ENCODE results near the gene RPL21.

The RPL21 gene

DNA sequence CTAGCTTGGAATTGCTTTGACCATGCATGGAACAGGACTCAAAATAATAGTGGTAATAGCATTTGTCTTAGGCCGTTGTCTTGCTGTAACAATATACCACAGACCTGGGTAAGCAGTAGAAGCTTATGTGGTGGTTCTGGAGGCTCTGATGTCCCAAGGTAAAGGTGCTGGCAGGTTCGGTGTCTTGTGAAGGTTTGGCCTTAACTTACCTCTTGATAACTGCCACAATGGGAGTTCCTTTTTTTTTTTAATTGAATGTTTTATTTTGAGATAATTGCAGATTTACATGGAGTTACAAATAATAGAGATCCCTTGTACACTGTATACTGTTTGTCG, 5.8 kb downstream of the RPL21 start:
- DNase-seq (ENCODE audit: extremely low spot score): no peak
- TF ChIP-seq, protein P1, sequence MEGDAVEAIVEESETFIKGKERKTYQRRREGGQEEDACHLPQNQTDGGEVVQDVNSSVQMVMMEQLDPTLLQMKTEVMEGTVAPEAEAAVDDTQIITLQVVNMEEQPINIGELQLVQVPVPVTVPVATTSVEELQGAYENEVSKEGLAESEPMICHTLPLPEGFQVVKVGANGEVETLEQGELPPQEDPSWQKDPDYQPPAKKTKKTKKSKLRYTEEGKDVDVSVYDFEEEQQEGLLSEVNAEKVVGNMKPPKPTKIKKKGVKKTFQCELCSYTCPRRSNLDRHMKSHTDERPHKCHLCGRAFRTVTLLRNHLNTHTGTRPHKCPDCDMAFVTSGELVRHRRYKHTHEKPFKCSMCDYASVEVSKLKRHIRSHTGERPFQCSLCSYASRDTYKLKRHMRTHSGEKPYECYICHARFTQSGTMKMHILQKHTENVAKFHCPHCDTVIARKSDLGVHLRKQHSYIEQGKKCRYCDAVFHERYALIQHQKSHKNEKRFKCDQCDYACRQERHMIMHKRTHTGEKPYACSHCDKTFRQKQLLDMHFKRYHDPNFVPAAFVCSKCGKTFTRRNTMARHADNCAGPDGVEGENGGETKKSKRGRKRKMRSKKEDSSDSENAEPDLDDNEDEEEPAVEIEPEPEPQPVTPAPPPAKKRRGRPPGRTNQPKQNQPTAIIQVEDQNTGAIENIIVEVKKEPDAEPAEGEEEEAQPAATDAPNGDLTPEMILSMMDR (IDR thresholded peaks at IDR 0.05; ENCODE audit: control extremely low read depth, extremely low read depth, low read depth, missing control alignments): no peak
- ChIA-PET CTCF (interaction anchor here (0.9 to 2.0 kb wide), 7 partner anchors 8 to 84 kb away, joined by 3 to 11 read pairs (median 4); partner anchors contain the start of gene RASL11A), POLR2A (interaction anchor here (0.7 kb wide), 2 partner anchors 18 to 54 kb away, joined by 3 read pairs; no protein-coding TSS in a partner anchor)

GRCh38 chr13:27257648-27258253, 6.4 kb downstream of the RPL21 start:
- CTCF ChIA-PET: interaction anchor here (0.9 to 2.0 kb wide), 7 partner anchors 8 to 85 kb away, joined by 3 to 11 read pairs (median 4); partner anchors contain the start of gene RASL11A
- no peak for DNase-seq (ENCODE audit: extremely low spot score)
- TF ChIP-seq, protein P1 (IDR thresholded peaks at IDR 0.05; ENCODE audit: control extremely low read depth, extremely low read depth, low read depth, missing control alignments): no peak
- POLR2A ChIA-PET: no interaction called here

- POLR2A ChIA-PET: interaction anchor here (0.5 kb wide), 1 partner anchor 1140 kb away, joined by 3 read pairs; no protein-coding TSS in a partner anchor
- DNase-seq (ENCODE audit: extremely low spot score): no peak
- CTCF ChIA-PET: no interaction called here
- TF ChIP-seq, protein P1 (IDR thresholded peaks at IDR 0.05; ENCODE audit: control extremely low read depth, extremely low read depth, low read depth, missing control alignments): no peak
Observed at GRCh38 chr13:27258637-27259386, 7.5 kb downstream of the RPL21 start.

DNA sequence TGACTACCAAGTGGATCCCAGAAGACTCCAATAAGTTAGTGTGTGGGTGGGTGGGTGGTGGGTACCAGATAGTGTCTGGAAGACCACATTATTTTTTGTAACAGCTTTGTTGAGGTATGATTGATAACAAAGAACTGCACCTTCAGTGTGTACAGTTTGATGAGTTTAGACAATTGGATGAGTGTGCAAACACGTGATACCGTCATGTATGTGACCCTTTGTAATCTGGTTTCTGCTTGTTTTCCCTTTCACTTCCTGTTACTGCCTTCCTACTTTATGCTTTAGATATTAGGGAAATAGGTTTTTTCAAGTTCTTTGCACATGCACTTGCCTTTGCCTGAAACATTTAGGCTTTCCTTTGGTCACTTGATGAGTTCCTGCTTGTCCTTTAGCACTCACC, 8.5 kb downstream of the RPL21 start:
- ChIA-PET POLR2A (no interaction called here), CTCF (interaction anchor here (1.0 kb wide), 1 partner anchor 11 kb away, joined by 4 read pairs; the partner anchor contains the start of gene RASL11A)
- TF ChIP-seq, protein P1 (IDR thresholded peaks at IDR 0.05; ENCODE audit: control extremely low read depth, extremely low read depth, low read depth, missing control alignments): no peak
- no peak for DNase-seq (ENCODE audit: extremely low spot score)

DNA sequence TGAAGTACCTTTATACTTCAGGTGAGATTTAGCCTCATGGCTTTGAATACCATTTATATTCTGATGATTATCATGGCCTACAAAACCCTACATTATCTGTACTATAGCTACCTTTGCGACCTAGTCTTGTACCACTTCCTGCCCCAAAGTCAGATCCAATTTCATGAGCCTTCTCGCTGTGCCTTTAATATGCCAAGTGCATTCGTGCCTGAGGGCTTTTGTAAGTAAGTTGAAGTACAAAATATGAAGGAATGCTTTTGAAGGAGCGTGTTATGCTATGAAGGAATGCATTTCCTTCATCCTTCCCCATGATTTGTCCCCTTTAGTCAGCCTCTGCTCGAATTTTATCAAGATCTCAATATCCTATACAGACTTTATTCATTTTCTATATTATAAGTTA, 10.0 kb downstream of the RPL21 start:
- TF ChIP-seq, protein P1 (IDR thresholded peaks at IDR 0.05; ENCODE audit: control extremely low read depth, extremely low read depth, low read depth, missing control alignments): no peak
- ChIA-PET POLR2A (no interaction called here), CTCF (interaction anchor here (1.5 kb wide), 1 partner anchor 9 kb away, joined by 5 read pairs; the partner anchor contains the start of gene RASL11A)
- no peak for DNase-seq (ENCODE audit: extremely low spot score)

- POLR2A ChIA-PET: no interaction called here
- TF ChIP-seq, protein P1 (IDR thresholded peaks at IDR 0.05; ENCODE audit: control extremely low read depth, extremely low read depth, low read depth, missing control alignments): no peak
- DNase-seq (ENCODE audit: extremely low spot score): no peak
- CTCF ChIA-PET: interaction anchor here (0.7 to 1.7 kb wide), 3 partner anchors 8 to 278 kb away, joined by 3 to 5 read pairs (median 3); no protein-coding TSS in a partner anchor
Observed at GRCh38 chr13:27263438-27263837, 12.1 kb downstream of the RPL21 start.
